Peyer's patch (tissue), 4 donors: ENCODE data around the gene LENG1.
A peak's percentile ranks its signal among the peaks of the same experiment; 100 is the strongest.

Experiments
- POLR2A ChIP-seq, 2 donors: fragments of 450-650 bp; IDR thresholded peaks; one replicate each; pipeline ENCODE4 v1.5.1; 2017; ENCODE audit warnings: antibody characterized with exemption in 2 of 2, mild to moderate bottlenecking in 2 of 2, moderate library complexity in 2 of 2
- TF ChIP-seq, protein P1 (sequence below), 6 experiments: fragments of 450-650 bp in 4 of 6; fragments of 200-600 bp in 2 of 6; sonication (generic) in 1 of 6; IDR thresholded peaks; one replicate each; pipeline ENCODE4 v1.5.1; 2017 to 2019; ENCODE audit warnings: antibody characterized with exemption in 6 of 6, mild to moderate bottlenecking in 3 of 6, moderate library complexity in 1 of 6

- TF ChIP-seq, protein P1, sequence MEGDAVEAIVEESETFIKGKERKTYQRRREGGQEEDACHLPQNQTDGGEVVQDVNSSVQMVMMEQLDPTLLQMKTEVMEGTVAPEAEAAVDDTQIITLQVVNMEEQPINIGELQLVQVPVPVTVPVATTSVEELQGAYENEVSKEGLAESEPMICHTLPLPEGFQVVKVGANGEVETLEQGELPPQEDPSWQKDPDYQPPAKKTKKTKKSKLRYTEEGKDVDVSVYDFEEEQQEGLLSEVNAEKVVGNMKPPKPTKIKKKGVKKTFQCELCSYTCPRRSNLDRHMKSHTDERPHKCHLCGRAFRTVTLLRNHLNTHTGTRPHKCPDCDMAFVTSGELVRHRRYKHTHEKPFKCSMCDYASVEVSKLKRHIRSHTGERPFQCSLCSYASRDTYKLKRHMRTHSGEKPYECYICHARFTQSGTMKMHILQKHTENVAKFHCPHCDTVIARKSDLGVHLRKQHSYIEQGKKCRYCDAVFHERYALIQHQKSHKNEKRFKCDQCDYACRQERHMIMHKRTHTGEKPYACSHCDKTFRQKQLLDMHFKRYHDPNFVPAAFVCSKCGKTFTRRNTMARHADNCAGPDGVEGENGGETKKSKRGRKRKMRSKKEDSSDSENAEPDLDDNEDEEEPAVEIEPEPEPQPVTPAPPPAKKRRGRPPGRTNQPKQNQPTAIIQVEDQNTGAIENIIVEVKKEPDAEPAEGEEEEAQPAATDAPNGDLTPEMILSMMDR (IDR thresholded peaks at IDR 0.05): no peak
- peak; percentile 50 to 55 for TF ChIP-seq POLR2A (IDR thresholded peaks at IDR 0.05)
These were observed 44.1 kb downstream of the LENG1 start, which contains the start of the genes PRPF31 and TFPT for GRCh38 chr19:54115109-54116063.
